SK-N-SH (cell line): ENCODE measurements around the gene THBS2.

Source experiments
- CTCF ChIP-seq: fragments of 200-600 bp; sonication (generic); IDR thresholded peaks from 2 replicates; pipeline ENCODE4 v1.6.1; 2017; ENCODE audit warnings: antibody characterized with exemption, mild to moderate bottlenecking, moderate library complexity
- EP300 ChIP-seq, 2 experiments: IDR thresholded peaks; 2 replicates each; pipeline versions ENCODE4 v1.4.0 to v1.6.1; 2012; ENCODE audit warnings: borderline replicate concordance in 1 of 2, low read depth in 1 of 2, low read length in 1 of 2
- FOXJ3 ChIP-seq: sonication (generic); formaldehyde crosslinking; IDR thresholded peaks from 2 replicates; pipeline ENCODE4 v1.5.1; 2020; ENCODE audit warnings: mild to moderate bottlenecking, missing genetic modification reagents
- FOXM1 ChIP-seq: IDR thresholded peaks from 2 replicates; pipeline ENCODE4 v1.4.0; 2012; ENCODE audit warnings: low read depth, mild to moderate bottlenecking
- GABPA ChIP-seq: IDR thresholded peaks from 2 replicates; pipeline ENCODE4 v1.4.0; 2012; ENCODE audit warnings: low read depth, mild to moderate bottlenecking
- POLR2AphosphoS5 ChIP-seq: IDR thresholded peaks from 2 replicates; pipeline ENCODE4 v1.6.1; 2012; ENCODE audit warnings: low read depth, low read length
- RAD21 ChIP-seq: IDR thresholded peaks from 2 replicates; pipeline ENCODE4 v1.6.1; 2012; ENCODE audit warnings: mild to moderate bottlenecking, low read length
- REST ChIP-seq: IDR thresholded peaks from 2 replicates; pipeline ENCODE4 v1.6.1; 2012; ENCODE audit warnings: mild to moderate bottlenecking, low read depth, low read length, moderate library complexity
- RFX5 ChIP-seq: IDR thresholded peaks from 2 replicates; pipeline ENCODE4 v1.6.1; 2012; ENCODE audit warnings: mild to moderate bottlenecking, improper control_type of control experiment, low read length
- SIN3A ChIP-seq: IDR thresholded peaks from 2 replicates; pipeline ENCODE4 v1.6.1; 2012; ENCODE audit warnings: low read depth, mild to moderate bottlenecking, low read length, moderate library complexity, borderline replicate concordance
- TAF1 ChIP-seq: IDR thresholded peaks from 2 replicates; pipeline ENCODE4 v1.6.1; 2012; ENCODE audit warnings: low read depth, mild to moderate bottlenecking, low read length, moderate library complexity, borderline replicate concordance
- TEAD4 ChIP-seq: IDR thresholded peaks from 2 replicates; pipeline ENCODE4 v1.4.0; 2012; ENCODE audit warnings: mild to moderate bottlenecking, borderline replicate concordance; ENCODE audit not compliant: insufficient read depth
- TF ChIP-seq, protein P1 (sequence below): IDR thresholded peaks from 2 replicates; pipeline ENCODE4 v1.4.0; 2012; ENCODE audit warnings: low read depth, borderline replicate concordance
- TF ChIP-seq, protein P2 (sequence below): IDR thresholded peaks from 2 replicates; pipeline ENCODE4 v1.4.0; 2012; ENCODE audit warnings: low read depth

DNA sequence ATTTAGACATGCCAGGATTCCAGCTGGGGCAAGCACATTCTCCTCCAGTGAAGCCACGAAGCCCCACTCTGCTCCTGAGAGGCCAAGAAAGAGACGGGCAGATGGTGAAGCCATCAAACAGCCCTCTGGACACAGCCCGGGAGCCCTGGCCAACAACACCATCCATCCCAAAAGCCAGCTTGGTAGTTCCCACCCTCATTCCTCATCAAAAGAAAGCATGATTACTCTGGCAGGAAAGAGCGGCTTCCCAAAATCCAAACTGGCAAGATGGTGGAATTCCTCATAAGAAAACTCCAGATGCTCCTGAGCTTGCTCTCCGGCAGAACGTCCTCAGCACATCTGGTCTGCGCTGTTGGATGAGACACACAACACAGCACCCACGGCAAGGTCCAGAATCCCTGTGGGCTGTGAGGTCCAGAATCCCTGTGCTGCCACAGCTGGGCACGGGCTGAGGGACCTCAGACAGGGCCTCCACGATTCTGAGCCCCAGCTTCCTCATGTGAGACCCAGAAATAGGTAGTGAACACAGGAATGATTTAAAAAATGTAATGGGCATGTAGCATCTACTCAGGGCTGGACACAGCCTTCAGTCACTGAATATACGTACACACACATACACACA lies 52.6 kb downstream of the THBS2 start:
- TF ChIP-seq POLR2AphosphoS5 = no peak
- TF ChIP-seq CTCF = no peak
- TF ChIP-seq REST = no peak
- TF ChIP-seq RAD21 = no peak
- TF ChIP-seq, protein P1, sequence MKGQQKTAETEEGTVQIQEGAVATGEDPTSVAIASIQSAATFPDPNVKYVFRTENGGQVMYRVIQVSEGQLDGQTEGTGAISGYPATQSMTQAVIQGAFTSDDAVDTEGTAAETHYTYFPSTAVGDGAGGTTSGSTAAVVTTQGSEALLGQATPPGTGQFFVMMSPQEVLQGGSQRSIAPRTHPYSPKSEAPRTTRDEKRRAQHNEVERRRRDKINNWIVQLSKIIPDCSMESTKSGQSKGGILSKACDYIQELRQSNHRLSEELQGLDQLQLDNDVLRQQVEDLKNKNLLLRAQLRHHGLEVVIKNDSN = no peak
- TF ChIP-seq GABPA = no peak
- TF ChIP-seq, protein P2, sequence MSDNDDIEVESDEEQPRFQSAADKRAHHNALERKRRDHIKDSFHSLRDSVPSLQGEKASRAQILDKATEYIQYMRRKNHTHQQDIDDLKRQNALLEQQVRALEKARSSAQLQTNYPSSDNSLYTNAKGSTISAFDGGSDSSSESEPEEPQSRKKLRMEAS = no peak
- TF ChIP-seq RFX5 = no peak
- TF ChIP-seq EP300 (IDR thresholded peaks at IDR 0.05; ENCODE audit: borderline replicate concordance in 1 of 2, low read depth in 1 of 2, low read length in 1 of 2) = no peak
- TF ChIP-seq FOXM1 = no peak
- no peak for TF ChIP-seq FOXJ3
- TF ChIP-seq TAF1 = no peak
- TF ChIP-seq SIN3A = no peak
- TF ChIP-seq TEAD4 = no peak
